NCI-H2081 treated with DMSO at 0.1 percent for 48 hours (cell line): ENCODE data around the gene AP2A1.

Experiments
- DNase-seq: peaks from one replicate; lab custom pipeline; 2025; lab: John Stamatoyannopoulos, UW

AP2A1 gene

DNA sequence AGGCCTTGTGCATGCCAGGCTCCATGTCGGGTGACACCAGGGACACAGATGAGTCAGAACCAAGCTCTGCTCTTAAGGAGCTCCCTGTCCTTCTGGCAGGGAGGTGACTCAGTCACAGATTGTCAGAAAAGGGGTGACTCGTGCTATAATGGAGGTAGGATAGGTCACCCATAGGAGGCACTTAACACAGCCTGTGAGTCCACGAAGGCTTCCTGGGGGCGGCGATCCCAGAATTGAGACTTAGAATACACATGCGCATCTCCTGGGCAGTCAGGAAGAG is 26.7 kb downstream of the AP2A1 start:
- no peak for DNase-seq

DNA sequence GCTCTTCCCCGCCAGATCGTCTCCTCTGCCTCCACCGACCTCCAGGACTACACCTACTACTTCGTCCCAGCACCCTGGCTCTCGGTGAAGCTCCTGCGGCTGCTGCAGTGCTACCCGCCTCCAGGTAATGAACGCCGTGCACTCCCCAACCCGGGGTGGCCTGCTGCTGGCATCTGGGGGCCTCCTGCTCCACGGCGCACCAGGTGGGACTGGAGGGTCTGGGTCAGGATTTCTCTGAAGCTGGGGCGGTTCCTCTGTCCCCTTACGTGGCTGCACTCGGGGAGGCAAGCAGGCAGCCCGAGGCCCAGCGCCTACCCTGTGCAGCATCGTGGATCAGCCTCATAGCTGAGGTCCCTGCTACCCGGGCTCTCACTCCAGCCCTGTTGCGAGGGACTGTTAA is 28.8 kb downstream of the AP2A1 start:
- no peak for DNase-seq

DNA sequence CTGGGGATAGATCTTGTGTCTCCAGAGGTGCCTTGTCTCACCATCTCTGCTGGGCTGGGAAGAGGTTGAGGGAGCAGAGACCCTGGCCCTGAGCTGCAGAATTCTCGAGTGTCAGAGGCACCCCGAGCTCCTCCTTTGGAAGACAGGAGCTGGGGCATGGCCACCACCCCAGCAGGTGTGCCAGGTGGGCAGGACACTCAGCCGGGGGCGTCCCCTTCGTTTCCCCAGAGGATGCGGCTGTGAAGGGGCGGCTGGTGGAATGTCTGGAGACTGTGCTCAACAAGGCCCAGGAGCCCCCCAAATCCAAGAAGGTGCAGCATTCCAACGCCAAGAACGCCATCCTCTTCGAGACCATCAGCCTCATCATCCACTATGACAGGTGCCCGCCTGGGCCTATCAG is 31.8 kb downstream of the AP2A1 start:
- DNase-seq: no peak

DNA sequence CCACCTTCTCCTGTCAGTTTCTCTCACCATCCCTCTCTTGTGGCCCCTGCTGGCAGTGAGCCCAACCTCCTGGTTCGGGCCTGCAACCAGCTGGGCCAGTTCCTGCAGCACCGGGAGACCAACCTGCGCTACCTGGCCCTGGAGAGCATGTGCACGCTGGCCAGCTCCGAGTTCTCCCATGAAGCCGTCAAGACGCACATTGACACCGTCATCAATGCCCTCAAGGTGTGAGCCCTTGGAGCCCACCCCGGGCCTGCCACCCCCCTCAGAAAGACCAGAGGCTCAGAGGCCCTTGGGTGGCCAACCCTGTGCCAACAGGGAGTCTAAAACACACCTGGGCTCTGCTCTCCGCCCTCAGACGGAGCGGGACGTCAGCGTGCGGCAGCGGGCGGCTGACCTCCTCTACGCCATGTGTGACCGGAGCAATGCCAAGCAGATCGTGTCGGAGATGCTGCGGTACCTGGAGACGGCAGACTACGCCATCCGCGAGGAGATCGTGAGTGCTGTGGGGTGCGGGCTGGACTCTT is 32.5 kb downstream of the AP2A1 start:
- DNase-seq: no peak

DNA sequence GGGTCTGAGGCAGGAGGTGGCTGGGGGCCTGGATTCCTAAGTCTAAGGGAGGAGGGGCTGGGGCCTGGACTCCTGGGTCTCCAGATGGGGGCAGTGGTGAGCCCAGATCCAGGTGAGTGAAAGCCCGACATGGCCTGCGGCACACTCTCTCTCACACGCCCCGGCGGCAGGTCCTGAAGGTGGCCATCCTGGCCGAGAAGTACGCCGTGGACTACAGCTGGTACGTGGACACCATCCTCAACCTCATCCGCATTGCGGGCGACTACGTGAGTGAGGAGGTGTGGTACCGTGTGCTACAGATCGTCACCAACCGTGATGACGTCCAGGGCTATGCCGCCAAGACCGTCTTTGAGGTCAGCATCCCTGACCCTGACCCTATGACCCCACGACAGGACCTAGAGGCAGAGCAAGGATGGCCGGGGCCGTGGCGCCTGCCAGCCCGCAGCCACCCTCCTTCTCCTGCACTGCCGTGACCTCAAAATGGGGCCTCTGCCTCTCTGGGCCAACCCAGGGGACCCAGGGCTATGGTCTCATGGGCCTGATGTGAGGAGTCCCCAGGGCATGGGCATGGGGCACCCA is 33.1 kb downstream of the AP2A1 start:
- no peak for DNase-seq

DNA sequence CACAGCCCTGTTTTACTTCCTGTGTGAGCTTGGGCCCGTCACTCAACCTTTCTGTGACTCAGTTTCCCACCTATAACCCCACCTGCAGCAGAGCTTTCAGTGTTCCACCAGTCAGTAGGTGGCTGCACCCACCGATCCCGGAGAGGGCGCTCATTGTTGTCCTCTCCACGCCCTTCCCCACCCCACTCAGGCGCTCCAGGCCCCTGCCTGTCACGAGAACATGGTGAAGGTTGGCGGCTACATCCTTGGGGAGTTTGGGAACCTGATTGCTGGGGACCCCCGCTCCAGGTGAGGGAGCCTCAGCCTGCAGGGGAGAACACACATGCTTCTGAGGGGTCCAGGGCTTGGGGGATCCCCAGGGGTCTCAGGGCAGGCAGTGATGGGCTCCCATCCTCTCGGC is 34.0 kb downstream of the AP2A1 start:
- no peak for DNase-seq

DNA sequence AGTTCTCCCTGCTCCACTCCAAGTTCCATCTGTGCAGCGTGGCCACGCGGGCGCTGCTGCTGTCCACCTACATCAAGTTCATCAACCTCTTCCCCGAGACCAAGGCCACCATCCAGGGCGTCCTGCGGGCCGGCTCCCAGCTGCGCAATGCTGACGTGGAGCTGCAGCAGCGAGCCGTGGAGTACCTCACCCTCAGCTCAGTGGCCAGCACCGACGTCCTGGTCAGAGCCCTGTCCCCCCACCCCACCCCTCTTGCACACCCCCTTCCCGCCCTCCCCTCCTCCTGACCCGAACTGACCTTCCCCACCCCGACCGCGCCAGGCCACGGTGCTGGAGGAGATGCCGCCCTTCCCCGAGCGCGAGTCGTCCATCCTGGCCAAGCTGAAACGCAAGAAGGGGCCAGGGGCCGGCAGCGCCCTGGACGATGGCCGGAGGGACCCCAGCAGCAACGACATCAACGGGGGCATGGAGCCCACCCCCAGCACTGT is 34.6 kb downstream of the AP2A1 start:
- no peak for DNase-seq

DNA sequence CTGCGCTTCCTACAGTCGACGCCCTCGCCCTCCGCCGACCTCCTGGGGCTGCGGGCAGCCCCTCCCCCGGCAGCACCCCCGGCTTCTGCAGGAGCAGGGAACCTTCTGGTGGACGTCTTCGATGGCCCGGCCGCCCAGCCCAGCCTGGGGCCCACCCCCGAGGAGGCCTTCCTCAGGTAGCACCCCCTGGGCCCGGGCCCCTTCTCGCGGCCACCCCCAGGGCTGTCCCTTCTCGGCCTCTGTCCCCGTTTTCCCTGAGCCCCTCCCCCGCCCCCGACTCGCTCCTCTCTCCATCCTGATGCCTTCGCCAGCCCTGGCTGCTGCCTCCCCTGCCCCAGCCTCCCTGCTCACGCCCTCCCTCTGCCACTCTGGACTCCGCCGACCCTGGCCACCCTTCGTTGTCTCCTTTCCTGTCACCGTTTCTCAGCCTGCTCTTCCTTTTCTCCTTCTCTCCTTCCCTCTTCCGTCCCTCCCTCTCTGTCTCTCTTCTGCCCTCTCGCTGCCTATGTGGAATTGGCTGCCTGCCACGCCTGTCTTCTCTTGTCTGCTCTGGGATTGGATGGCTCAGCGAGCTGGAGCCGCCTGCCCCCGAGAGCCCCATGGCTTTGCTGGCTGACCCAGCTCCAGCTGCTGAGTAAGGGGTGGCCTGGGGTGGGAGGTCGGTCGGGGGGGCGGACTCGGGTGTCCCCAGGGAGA is 35.3 kb downstream of the AP2A1 start:
- DNase-seq: no peak

DNA sequence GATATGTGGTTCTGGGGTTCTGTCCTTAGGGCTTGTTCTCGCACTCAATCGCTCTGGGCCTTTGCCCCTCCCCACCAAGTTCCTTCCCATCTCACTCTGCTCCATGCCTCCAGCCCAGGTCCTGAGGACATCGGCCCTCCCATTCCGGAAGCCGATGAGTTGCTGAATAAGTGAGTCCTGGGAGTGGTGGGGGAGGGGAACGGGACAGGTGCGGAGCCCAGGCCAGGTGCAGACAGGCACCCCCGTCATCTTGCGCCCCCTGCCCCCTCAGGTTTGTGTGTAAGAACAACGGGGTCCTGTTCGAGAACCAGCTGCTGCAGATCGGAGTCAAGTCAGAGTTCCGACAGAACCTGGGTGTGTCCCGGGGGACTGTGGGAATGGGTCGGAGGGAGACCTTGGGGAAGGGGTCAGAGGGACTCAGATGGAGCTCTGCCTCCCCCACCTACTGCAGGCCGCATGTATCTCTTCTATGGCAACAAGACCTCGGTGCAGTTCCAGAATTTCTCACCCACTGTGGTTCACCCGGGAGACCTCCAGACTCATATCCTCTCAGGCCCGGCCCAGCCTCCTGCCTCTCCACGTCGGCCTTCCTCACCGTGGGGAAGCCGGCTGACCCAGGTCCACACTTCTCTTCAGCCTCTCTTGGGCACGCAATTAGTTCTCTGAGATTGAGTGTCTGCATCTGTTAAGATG is 36.2 kb downstream of the AP2A1 start:
- DNase-seq: no peak

DNA sequence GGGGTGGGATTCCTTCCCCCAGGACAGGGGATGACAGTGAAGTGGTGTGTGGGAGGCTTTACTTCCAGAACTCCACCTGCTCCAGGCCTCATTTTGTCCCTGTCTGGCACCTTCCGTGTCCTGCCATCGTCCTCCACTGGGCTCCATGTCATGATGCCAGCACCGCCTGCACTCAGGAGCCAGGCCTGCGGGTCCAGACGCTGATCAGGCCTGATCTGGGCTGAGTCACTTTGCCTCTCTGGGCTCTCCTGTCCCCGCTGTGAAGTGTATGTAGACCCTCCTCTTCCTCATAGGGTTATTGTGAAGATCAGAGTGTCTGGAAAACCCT is 36.7 kb downstream of the AP2A1 start:
- no peak for DNase-seq

DNA sequence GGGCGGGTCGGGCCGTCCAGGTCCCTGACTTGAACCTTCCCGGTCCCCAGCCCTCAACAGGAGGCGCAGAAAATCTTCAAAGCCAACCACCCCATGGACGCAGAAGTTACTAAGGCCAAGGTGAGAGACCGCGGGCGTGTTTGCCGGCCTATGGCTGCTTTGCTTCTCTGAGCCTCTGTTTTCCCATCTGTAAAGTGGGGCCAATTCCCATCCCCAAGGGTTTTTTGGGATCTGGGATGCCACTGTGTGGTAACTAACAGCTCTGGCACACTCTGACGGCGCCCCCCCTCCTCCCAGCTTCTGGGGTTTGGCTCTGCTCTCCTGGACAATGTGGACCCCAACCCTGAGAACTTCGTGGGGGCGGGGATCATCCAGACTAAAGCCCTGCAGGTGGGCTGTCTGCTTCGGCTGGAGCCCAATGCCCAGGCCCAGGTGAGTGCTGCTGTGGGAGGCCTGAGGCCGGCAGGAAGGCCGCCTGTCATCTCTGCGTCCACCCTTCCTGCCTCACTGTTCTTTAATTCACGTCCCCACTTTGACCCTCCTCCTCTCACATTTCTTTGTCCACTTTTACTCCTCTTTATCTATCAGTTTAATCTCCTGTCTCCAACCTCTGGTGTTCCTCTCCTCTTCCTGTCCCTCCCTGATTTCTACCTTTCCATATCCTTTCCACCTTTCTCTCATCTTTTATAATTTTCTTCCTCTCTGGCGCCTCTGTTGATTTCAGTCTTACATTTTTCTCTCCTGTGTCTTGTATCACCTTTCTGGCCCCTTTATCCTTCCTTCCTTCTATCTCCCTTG is 39.2 kb downstream of the AP2A1 start:
- no peak for DNase-seq

DNA sequence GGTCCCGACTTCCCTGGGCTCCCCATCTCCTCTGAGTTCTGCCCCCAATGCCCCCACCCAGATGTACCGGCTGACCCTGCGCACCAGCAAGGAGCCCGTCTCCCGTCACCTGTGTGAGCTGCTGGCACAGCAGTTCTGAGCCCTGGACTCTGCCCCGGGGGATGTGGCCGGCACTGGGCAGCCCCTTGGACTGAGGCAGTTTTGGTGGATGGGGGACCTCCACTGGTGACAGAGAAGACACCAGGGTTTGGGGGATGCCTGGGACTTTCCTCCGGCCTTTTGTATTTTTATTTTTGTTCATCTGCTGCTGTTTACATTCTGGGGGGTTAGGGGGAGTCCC is 39.8 kb downstream of the AP2A1 start:
- no peak for DNase-seq

DNA sequence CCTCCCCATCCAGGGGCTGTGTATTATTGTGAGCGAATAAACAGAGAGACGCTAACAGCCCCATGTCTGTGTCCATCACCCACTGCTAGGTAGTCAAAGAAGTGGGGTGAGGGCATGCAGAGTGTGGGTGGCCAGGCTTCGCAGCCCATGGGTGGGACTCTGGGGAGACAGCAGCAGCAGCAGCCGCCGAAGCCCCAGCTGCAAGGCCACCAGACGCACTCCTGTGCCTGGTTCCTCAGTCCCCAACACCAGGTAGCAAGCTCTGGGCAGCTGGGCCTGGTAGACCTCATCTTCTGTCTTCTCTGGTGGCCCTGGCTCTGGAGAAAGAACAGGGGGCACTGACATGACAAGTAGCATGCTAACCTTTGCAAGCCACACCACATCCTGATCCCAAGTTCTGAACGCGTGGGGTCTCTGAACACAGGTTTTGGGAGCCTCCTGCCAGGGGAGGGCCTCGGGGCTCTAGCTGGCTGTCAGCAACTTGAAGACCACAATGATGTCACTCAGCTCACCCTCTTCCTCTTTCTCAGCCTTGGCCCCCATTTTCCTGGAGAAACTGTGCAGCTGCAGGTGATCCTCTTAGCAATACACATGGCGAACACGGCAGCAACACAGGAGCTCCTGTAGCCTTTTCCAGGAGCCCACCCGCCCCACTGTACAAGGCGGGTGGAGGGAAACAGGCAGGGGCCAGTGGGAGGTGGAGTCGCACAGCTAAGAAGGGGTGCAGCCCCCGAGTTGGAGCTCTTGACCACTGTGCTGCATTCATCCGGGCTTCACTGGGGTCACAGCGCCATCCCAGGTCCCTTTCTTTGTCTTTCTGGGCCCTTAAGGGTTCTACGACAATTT is 40.5 kb downstream of the AP2A1 start:
- no peak for DNase-seq

DNA sequence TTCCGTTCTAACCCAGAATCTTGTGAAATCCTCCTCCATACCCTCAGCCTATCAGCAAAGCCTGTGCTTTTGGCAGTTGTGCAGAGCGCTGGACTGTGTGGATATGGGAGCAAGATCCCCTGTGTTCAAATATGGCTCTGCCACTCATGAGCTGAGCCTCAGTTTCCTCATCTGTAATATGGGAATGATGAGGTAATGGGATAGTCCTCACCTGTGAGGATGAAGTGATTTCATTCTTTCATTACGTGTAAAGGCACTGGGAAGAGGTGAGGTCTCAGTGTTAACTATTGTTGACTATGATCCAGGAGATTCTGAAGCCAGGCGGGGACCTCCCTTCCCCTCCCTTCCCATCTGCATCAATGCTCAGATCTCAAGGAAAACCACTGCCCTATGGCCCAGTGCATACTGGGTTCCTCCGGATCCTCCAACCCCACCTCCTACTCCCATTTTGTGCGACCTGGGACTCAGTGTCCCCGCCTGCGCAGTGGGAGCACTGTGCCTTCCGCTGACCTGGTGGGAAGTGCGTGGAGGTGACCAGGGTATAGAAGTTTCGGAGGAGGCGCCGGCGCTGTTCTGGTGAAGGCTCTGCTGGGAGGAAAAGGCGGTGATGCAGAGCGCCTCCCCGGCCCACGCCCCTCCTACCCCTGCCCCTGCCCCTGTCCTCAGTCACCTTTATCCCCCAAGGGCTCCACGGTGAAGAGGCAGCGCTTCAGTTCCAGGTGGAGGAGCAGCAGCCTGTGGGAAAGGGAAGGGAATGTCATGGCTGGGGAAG is 41.3 kb downstream of the AP2A1 start:
- no peak for DNase-seq

DNA sequence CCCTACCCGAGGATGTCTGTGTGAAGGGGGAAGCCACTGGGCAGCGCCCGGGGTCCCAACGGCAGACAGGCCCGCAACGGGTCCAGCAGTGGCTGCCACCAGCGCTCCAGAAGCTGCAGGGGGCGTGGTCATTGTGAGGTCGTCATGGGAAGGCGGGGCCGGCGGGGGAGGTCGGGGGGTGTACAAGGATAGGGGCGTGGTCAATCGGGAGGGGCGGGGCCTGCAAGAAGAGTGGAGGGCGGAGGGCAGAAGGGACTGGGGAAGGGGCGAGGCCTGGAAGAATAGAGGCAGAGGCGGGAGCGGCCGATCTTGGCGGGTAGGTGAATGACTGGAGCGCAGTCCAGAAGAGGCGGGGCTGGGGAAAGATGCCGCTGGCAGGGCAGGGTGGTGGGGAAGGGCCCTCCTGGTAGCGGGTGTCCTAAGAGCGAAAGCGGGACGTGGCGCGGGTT is 41.9 kb downstream of the AP2A1 start:
- no peak for DNase-seq

DNA sequence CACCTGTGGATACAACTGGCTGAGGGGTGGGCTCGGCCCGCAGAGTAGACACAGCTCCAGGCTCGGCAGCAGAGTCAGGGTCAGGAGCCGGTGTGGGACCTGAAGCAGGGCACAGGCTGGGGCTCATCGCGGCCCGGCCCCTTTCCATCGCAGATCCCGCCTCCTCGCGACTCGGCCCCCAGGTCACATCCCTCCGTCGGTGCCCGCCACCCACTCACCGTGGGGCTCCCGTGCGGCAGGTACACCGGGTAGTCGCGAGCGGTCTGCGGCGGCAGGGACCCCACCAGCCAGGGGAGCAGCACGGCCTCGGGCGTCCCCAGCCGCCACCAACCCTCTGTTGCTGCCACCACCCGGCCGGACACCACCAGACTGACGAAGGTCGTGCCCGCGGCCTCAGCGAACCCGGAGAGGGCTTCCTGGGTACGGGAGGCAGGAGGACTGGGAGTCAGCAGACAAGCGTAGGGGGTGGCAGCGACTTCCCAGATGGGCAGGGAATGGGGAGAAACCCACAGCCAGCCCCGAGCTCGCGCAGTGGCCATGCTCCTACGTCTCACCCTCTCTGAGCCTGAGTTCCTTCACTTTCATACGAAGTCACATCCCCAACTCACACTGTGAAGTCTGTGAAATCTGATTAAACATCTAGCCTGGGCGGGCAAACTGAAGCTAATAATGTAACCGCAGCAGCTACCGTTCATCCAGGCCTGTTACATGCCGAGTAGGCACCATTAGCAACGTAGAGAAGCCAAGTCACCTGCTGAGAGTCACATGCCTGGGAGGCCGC is 42.5 kb downstream of the AP2A1 start:
- DNase-seq: no peak

DNA sequence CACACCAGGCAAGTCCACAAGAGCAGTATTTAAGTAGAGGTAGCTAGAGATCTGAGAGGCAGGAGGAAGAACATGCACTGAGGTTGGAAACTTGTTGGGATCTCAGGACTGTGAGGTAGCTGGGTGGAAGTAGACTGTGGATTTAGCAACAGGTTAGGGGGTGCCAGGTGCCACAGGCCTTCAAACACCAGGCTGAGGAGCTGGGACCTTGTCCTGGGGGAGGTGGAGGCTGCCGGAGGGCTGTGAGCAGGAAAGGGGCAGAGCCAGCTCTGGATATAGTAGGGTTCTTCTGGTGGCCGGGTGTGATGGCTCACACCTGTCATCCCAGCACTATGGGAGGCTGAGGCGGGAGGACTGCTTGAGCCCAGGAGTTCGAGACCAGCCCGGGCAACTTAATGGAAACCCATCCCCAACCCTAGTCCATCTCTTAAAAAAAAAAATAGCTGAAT is 43.2 kb downstream of the AP2A1 start:
- DNase-seq: no peak

DNA sequence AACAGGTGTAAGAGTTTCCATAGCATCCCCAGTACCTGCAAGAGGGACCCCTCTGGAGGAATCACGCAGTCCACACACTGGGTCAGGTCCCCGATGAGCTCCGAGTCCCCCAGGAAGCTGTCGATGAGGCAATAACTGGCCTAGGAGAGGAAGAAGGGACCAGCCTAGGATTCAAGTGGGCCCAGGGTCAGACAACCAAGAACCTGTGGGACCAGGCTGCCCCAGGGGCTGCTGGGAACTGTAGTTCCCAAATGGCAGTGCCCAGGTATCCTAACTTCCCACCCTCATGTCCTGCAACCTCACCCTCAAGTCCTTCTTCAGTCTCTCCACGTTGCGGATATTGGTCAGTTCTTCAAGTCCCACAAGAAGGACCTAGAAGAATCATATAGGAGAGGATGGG is 44.5 kb downstream of the AP2A1 start:
- DNase-seq: no peak

DNA sequence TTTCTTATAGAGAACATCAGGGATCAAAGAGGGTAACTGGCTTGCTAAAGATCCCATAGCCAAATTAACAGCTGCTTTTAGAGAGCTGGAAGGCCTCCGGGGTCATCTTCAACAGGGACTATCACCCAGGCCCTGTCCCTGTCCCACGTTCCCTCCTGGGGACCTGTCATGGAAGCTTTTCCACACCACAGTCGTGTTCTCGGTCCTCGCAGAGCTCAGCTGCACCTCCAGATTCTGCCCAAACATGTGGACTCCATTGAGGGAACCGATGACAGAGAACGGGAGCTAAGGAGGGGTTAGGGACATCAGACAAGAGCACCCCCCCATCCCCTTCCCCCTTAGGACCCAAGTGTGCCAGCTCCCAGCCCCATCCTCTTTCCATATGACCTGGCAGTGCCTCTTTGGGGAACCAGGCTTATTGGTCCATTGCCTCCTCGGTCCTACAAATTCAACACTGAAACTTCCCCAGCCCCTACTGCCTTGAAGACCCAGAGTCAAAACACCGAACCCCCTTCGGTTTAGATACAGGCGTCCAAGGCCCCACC is 45.7 kb downstream of the AP2A1 start:
- DNase-seq: no peak
